PC-3 (cell line): ENCODE measurements around the gene CLSTN3. TPM values are rescaled to one million over a fixed set of nuclear protein-coding genes. Genes with fewer than 3 reads are reported as not detected.

Source experiments
- ATAC-seq: fragments of 200-7000 bp; cut with Tn5 transposase; 2 replicates; pipeline ENCODE4 v1.9.1; 2020; ENCODE audit warnings: mild to moderate bottlenecking, moderate library complexity
- BruUV-seq: library from RNA; stranded (reverse); fragments of 400-500 nt; replicated peaks from 2 replicates; lab custom pipeline; 2021; lab: Mats Ljungman, UMichigan
- CTCF ChIA-PET: fragments of 300-600 bp; sonication (Branson Sonifier 250); formaldehyde crosslinking; loops from one replicate; lab custom pipeline; 2022; ENCODE audit warnings: antibody characterized with exemption; lab: Charles Lee
- POLR2A ChIA-PET: fragments of 300-600 bp; sonication (Branson Sonifier 250); formaldehyde crosslinking; loops from one replicate; lab custom pipeline; 2022; ENCODE audit warnings: antibody characterized with exemption; ENCODE audit not compliant: unreplicated experiment; lab: Charles Lee
- DNase-seq: peaks from one replicate; pipeline ENCODE4 v3.0.0-alpha.2; 2015
- H2AFZ ChIP-seq: fragments of 300-600 bp; sonication (generic); 2 replicates; pipeline ENCODE4 v1.6.0; 2016; ENCODE audit warnings: antibody characterized with exemption, low read length
- H3F3A ChIP-seq: fragments of 300-600 bp; sonication (generic); one replicate; pipeline ENCODE4 v1.6.0; 2017; ENCODE audit warnings: antibody characterized with exemption, low read length, control low read depth, mild to moderate bottlenecking; ENCODE audit not compliant: unreplicated experiment
- H3K27ac ChIP-seq: fragments of 300-600 bp; sonication (generic); 2 replicates; pipeline ENCODE4 v1.5.1; 2016; ENCODE audit warnings: mild to moderate bottlenecking, low read length
- H3K27me3 ChIP-seq: fragments of 300-600 bp; sonication (generic); 2 replicates; pipeline ENCODE4 v1.6.1; 2016; ENCODE audit warnings: low read length, mixed read lengths
- H3K36me3 ChIP-seq: fragments of 300-600 bp; sonication (generic); 2 replicates; pipeline ENCODE4 v1.6.1; 2016; ENCODE audit warnings: low read depth, mixed run types, low read length, mixed read lengths
- H3K4me1 ChIP-seq: fragments of 300-600 bp; sonication (generic); 2 replicates; pipeline ENCODE4 v1.5.1; 2016; ENCODE audit warnings: low read length; ENCODE audit not compliant: insufficient read depth
- H3K4me2 ChIP-seq: fragments of 300-600 bp; sonication (generic); 2 replicates; pipeline ENCODE4 v1.6.0; 2016; ENCODE audit warnings: low read length
- H3K4me3 ChIP-seq: fragments of 300-600 bp; sonication (generic); 2 replicates; pipeline ENCODE4 v1.5.1; 2016; ENCODE audit warnings: mild to moderate bottlenecking, low read length, mixed read lengths
- H3K79me2 ChIP-seq: fragments of 300-600 bp; sonication (generic); 2 replicates; pipeline ENCODE4 v1.6.1; 2017; ENCODE audit warnings: low read length, mixed read lengths
- H3K9ac ChIP-seq: fragments of 300-600 bp; sonication (generic); 2 replicates; pipeline ENCODE4 v1.6.0; 2016; ENCODE audit warnings: mild to moderate bottlenecking, low read length
- H3K9me2 ChIP-seq: fragments of 300-600 bp; sonication (generic); replicated peaks from 2 replicates; pipeline ENCODE4 v1.6.1; 2016; ENCODE audit warnings: mixed run types, low read length, mixed read lengths
- H3K9me3 ChIP-seq: fragments of 300-600 bp; sonication (generic); 2 replicates; pipeline ENCODE4 v1.6.1; 2016; ENCODE audit warnings: low read length, mixed read lengths
- H4K20me1 ChIP-seq: fragments of 300-600 bp; sonication (generic); 2 replicates; pipeline ENCODE4 v1.6.1; 2016; ENCODE audit warnings: low read length, mixed read lengths
- CTCF ChIP-seq: fragments of 300-600 bp; sonication (generic); conservative IDR thresholded peaks from 2 replicates; pipeline ENCODE4 v1.5.1; 2017; ENCODE audit warnings: antibody characterized with exemption, low read depth, mild to moderate bottlenecking, low read length
- EZH2 ChIP-seq: fragments of 300-600 bp; sonication (generic); IDR thresholded peaks from one replicate; pipeline ENCODE4 v1.6.1; 2017; ENCODE audit warnings: antibody characterized with exemption, mild to moderate bottlenecking, low read length; ENCODE audit not compliant: unreplicated experiment
- EZH2phosphoT487 ChIP-seq: fragments of 300-600 bp; sonication (generic); IDR thresholded peaks from 2 replicates; pipeline ENCODE4 v1.6.1; 2018; ENCODE audit warnings: mild to moderate bottlenecking, antibody characterized with exemption, low read length, borderline replicate concordance
- intact Hi-C: fragments of 100-400 bp; cut with micrococcal nuclease; formaldehyde crosslinking; loops from 2 replicates; pipeline ENCODE4 v1.9.0; 2023
- total RNA-seq: library from RNA; depleted of rRNA; stranded (reverse); fragments of >200 nt; gene quantifications from 2 replicates; pipeline ENCODE4 v1.2.3, GENCODE V29; 2014

CLSTN3 gene
- total RNA-seq, 1 experiment from 2014 or later, result 10.9 TPM

DNA sequence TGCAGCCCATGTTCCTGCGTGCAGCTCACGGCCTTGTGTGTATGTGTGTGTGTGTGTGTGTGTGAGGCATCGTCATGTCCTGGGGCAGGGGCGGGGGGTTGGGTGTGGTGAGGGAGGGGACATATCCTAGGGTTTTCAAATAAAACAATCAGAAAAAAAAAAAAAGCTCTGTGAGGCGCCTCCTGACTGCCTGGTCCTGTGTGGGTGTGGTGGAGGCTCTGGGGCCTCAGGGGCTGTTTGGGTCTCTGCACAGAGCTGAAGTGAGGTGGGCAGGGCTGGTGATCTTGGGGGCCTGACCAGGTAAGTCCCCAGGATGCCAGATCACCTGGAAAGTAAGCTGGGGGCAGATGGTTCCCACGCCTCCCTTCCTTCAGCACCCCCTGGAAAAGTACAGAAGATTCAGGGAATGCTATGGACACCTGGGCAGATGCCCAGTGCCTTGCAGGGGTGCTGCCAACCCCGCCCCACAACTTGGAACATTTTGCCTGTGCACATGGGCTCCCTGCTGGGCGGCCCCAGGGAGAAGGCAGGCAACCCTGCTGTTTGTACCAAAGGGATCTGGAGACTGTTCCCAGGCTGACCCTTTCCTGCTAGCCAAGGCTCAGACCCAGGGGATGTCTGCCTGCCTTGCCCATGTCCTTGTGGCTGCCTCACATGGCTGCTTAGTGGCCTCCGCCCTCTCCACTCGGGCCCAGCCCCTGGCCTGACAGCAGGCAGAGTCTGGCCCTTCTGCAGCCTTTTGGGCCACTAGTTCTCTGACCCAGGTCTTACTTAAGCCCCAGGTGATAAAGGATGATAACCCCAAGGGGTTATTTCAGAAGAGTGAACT, 28.8 kb downstream of the CLSTN3 start:
- intact Hi-C loops, result no loop called here
- POLR2A ChIA-PET, result no interaction called here
- Histone ChIP-seq H3K9ac (no peak overlapping the region), H3K9me2 (no peaks in the 10 kb centered on the region), H3K79me2 (no peaks in the 10 kb centered on the region), H3F3A (no peaks in the 10 kb centered on the region), H3K27ac (no peak overlapping the region), H2AFZ (no peak overlapping the region), H3K27me3 (no peaks in the 10 kb centered on the region), H3K9me3 (no peaks in the 10 kb centered on the region), H3K4me1 (no peaks in the 10 kb centered on the region), H3K36me3 (no peaks in the 10 kb centered on the region), H3K4me3 (no peak overlapping the region), H4K20me1 (no peaks in the 10 kb centered on the region), H3K4me2 (no peak overlapping the region)
- CTCF ChIA-PET, result no interaction called here
- no peak for DNase-seq
- BruUV-seq, result no TSS peak
- no peak for ATAC-seq
- TF ChIP-seq EZH2phosphoT487 (no peak), EZH2 (no peak), CTCF (no peak)

- DNase-seq (no peak), ATAC-seq (no peak)
- Histone ChIP-seq H3K9me3 (no peaks in the 10 kb centered on the region), H3F3A (no peaks in the 10 kb centered on the region), H3K4me3 (no peak overlapping the region), H3K9me2 (no peaks in the 10 kb centered on the region), H2AFZ (no peak overlapping the region), H4K20me1 (no peaks in the 10 kb centered on the region), H3K79me2 (no peaks in the 10 kb centered on the region), H3K4me1 (no peaks in the 10 kb centered on the region), H3K4me2 (no peak overlapping the region), H3K27ac (no peak overlapping the region), H3K27me3 (no peaks in the 10 kb centered on the region), H3K36me3 (no peaks in the 10 kb centered on the region), H3K9ac (no peak overlapping the region)
- ChIA-PET POLR2A (no interaction called here), CTCF (no interaction called here)
- intact Hi-C loops, result no loop called here
- no TSS peak for BruUV-seq
- TF ChIP-seq EZH2phosphoT487, result no peak
- no peak for TF ChIP-seq CTCF
- no peak for TF ChIP-seq EZH2
Observed at GRCh38 chr12:7160183-7160582, 30.0 kb downstream of the CLSTN3 start.

GRCh38 chr12:7161327-7161726, 31.2 kb downstream of the CLSTN3 start:
- Histone ChIP-seq H4K20me1 (no peaks in the 10 kb centered on the region), H3K36me3 (no peaks in the 10 kb centered on the region), H3K4me2 (no peak overlapping the region), H2AFZ (no peak overlapping the region), H3K9me2 (no peaks in the 10 kb centered on the region), H3F3A (no peaks in the 10 kb centered on the region), H3K9ac (no peak overlapping the region), H3K4me3 (no peak overlapping the region), H3K27ac (no peak overlapping the region), H3K4me1 (no peaks in the 10 kb centered on the region), H3K9me3 (no peaks in the 10 kb centered on the region), H3K27me3 (no peaks in the 10 kb centered on the region), H3K79me2 (no peaks in the 10 kb centered on the region)
- POLR2A ChIA-PET, result no interaction called here
- DNase-seq (no peak), ATAC-seq (no peak)
- CTCF ChIA-PET, result no interaction called here
- no TSS peak for BruUV-seq
- TF ChIP-seq EZH2 (no peak), CTCF (no peak), EZH2phosphoT487 (no peak)
- intact Hi-C loops, result no loop called here
